Tibial artery (tissue), 4 donors: ENCODE results near the gene ACP2.

Experiments
- DNase-seq, 2 donors: peaks; one replicate each; pipeline ENCODE4 v3.0.0-alpha.2; 2019
- H3K27ac ChIP-seq, 2 donors: fragments of 200-600 bp; sonication (generic) in 1 of 2; 1 replicate in 1 of 2; 2 replicates in 1 of 2; pipeline ENCODE4 v1.5.1; 2018 to 2019; ENCODE audit warnings: mild to moderate bottlenecking in 1 of 2
- H3K27me3 ChIP-seq, 2 donors: fragments of 200-600 bp; sonication (generic) in 1 of 2; one replicate each; pipeline versions ENCODE4 v1.5.1 to v1.6.0; 2016 to 2019
- H3K36me3 ChIP-seq, 3 donors: fragments of 200-600 bp; sonication (generic) in 2 of 3; one replicate each; pipeline ENCODE4 v1.5.1; 2016 to 2019; ENCODE audit warnings: mild to moderate bottlenecking in 2 of 3
- H3K4me1 ChIP-seq, 4 donors: fragments of 200-600 bp; sonication (generic) in 2 of 4; 1 replicate in 3 of 4; 2 replicates in 1 of 4; pipeline ENCODE4 v1.5.1; 2016 to 2019
- H3K4me3 ChIP-seq, 2 donors: fragments of 200-600 bp; sonication (generic) in 1 of 2; 1 replicate in 1 of 2; 2 replicates in 1 of 2; pipeline ENCODE4 v1.5.1; 2018 to 2019; ENCODE audit warnings: mild to moderate bottlenecking in 2 of 2
- H3K9me3 ChIP-seq, 3 donors: fragments of 200-600 bp; sonication (generic) in 1 of 3; one replicate each; pipeline ENCODE4 v1.5.1; 2016 to 2019
- intact Hi-C: fragments of 100-400 bp; cut with DNase I; formaldehyde crosslinking; loops from one replicate; pipeline ENCODE4 v1.15.0; 2023; ENCODE audit warnings: low total_unique reads
- TF ChIP-seq, protein P1 (sequence below), 2 experiments: fragments of 200-600 bp in 1 of 2; fragments of 450-650 bp in 1 of 2; IDR thresholded peaks; one replicate each; pipeline ENCODE4 v1.5.1; 2017 to 2019; ENCODE audit warnings: antibody characterized with exemption in 2 of 2, mild to moderate bottlenecking in 1 of 2, moderate library complexity in 1 of 2

Gene ACP2

DNA sequence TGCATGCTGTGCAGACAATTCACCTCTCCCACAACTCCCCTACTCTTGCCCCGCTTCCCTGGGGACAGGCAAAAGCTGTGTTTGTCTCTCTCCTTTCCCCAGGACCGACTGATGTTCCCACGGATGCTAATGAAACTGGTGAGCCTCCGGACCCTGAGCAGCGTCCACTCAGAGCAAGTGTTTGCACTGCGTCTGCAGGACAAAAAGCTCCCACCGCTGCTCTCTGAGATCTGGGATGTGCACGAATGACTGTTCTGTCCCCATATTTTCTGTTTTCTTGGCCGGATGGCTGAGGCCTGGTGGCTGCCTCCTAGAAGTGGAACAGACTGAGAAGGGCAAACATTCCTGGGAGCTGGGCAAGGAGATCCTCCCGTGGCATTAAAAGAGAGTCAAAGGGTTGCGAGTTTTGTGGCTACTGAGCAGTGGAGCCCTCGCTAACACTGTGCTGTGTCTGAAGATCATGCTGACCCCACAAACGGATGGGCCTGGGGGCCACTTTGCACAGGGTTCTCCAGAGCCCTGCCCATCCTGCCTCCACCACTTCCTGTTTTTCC lies 19.9 kb upstream of the ACP2 start:
- H3K4me3 ChIP-seq, result peak overlapping the region; percentile 76 to 95
- peaks cover 0 to 36% (median 30%) of the 10 kb centered on the region in 4 donors for H3K4me1 ChIP-seq
- intact Hi-C loops, result no loop called here
- peaks cover 0 to 6% (median 0%) of the 10 kb centered on the region in 3 donors for H3K36me3 ChIP-seq
- H3K27ac ChIP-seq, result peak overlapping the region; percentile 93 to 96
- DNase-seq, result no peak
- TF ChIP-seq, protein P1, sequence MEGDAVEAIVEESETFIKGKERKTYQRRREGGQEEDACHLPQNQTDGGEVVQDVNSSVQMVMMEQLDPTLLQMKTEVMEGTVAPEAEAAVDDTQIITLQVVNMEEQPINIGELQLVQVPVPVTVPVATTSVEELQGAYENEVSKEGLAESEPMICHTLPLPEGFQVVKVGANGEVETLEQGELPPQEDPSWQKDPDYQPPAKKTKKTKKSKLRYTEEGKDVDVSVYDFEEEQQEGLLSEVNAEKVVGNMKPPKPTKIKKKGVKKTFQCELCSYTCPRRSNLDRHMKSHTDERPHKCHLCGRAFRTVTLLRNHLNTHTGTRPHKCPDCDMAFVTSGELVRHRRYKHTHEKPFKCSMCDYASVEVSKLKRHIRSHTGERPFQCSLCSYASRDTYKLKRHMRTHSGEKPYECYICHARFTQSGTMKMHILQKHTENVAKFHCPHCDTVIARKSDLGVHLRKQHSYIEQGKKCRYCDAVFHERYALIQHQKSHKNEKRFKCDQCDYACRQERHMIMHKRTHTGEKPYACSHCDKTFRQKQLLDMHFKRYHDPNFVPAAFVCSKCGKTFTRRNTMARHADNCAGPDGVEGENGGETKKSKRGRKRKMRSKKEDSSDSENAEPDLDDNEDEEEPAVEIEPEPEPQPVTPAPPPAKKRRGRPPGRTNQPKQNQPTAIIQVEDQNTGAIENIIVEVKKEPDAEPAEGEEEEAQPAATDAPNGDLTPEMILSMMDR (IDR thresholded peaks at IDR 0.05), result no peak
- no peaks in the 10 kb centered on the region for H3K9me3 ChIP-seq
- no peaks in the 10 kb centered on the region for H3K27me3 ChIP-seq

DNA sequence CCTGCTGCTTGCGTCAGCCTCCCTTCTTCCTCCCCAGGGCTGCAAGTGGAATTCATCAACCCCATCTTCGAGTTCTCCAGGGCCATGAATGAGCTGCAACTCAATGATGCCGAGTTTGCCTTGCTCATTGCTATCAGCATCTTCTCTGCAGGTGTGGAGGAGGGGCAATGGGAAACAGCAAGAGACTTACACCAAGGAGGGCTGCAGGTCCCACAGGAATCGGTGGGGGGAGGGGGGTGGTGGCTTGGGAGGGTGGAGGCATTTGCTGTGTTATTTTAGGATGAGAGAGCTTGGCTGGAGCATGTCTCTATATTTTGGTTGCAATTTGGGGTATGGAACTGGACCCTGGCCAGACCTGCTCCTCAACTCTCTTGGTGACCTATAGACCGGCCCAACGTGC lies 19.3 kb upstream of the ACP2 start:
- intact Hi-C loops, result no loop called here
- DNase-seq, result no peak

DNA sequence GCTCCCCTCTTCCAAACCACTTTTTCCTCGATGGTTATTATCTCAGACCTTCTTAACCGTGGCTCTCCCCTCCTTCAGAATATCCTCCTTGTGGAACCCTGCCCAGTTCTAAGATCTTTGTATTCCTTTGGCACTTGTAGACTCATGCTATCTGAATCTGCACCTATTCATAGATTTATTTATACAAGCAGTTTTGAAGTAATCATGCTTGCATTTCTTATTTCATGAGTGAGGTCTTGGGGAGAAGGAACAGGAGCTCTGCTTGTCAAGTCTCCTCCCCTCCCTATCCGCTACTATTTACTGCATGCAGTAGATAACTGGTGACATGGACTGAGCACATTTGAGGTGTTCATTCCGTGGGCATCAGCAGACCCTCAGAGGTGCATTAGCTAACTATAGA lies 15.9 kb upstream of the ACP2 start:
- Histone ChIP-seq H3K27ac (no peak overlapping the region), H3K4me3 (no peak overlapping the region), H3K9me3 (no peaks in the 10 kb centered on the region), H3K36me3 (peaks cover 0 to 18% (median 0%) of the 10 kb centered on the region in 3 donors), H3K4me1 (peaks cover 0 to 18% (median 12%) of the 10 kb centered on the region in 4 donors), H3K27me3 (no peaks in the 10 kb centered on the region)
- no peak for DNase-seq
- intact Hi-C loops, result no loop called here
- TF ChIP-seq, protein P1 (IDR thresholded peaks at IDR 0.05), result no peak

More for the DNA sequence above, 19.3 kb upstream of the ACP2 start:
- TF ChIP-seq, protein P1 (IDR thresholded peaks at IDR 0.05), result no peak
- Histone ChIP-seq H3K36me3 (peaks cover 0 to 6% (median 0%) of the 10 kb centered on the region in 3 donors), H3K27ac (peak overlapping the region in 1 of 2 donors; percentile 93), H3K9me3 (no peaks in the 10 kb centered on the region), H3K27me3 (no peaks in the 10 kb centered on the region), H3K4me3 (no peak overlapping the region), H3K4me1 (peaks cover 0 to 36% (median 30%) of the 10 kb centered on the region in 4 donors)

DNA sequence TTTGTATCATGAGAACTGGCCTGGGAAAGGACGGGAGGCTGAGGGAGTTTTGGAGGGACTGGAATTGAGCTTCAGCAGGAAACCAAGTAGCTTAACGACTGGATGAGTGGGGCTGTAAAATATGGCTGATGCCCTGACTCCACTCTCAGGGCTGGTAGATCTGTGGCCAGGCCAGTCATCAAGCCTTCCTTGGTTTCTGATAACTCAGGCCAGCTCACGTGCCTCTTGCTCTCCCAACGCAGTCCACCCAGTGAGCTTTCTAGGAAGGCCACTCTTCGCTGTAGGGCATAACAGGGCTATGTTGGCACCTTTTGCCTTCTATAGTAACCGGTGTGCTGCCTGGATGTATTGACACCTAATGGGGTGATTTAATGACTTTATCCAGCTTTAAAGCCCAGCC lies 15.5 kb upstream of the ACP2 start:
- Histone ChIP-seq H3K4me3 (no peak overlapping the region), H3K9me3 (no peaks in the 10 kb centered on the region), H3K27me3 (no peaks in the 10 kb centered on the region), H3K36me3 (peaks cover 0 to 18% (median 0%) of the 10 kb centered on the region in 3 donors), H3K27ac (no peak overlapping the region), H3K4me1 (peaks cover 0 to 21% (median 13%) of the 10 kb centered on the region in 4 donors)
- intact Hi-C loops, result no loop called here
- DNase-seq, result no peak
- TF ChIP-seq, protein P1 (IDR thresholded peaks at IDR 0.05), result no peak

DNA sequence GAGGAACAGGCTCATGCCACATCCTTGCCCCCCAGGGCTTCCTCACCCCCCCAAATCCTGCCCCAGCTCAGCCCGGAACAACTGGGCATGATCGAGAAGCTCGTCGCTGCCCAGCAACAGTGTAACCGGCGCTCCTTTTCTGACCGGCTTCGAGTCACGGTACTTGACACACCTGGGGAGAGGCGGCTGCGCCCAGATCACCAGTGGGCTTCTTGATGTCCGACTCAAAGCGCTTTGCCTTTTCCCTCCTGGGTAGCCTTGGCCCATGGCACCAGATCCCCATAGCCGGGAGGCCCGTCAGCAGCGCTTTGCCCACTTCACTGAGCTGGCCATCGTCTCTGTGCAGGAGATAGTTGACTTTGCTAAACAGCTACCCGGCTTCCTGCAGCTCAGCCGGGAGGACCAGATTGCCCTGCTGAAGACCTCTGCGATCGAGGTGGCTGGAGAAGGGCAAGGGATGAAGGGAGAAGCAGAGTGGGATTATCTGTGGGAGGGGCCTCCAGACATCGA lies 12.7 kb upstream of the ACP2 start:
- H3K4me1 ChIP-seq, result peaks cover 0 to 29% (median 18%) of the 10 kb centered on the region in 4 donors

More for the DNA sequence above, 12.7 kb upstream of the ACP2 start:
- TF ChIP-seq, protein P1 (IDR thresholded peaks at IDR 0.05), result no peak
- Histone ChIP-seq H3K9me3 (no peaks in the 10 kb centered on the region), H3K27me3 (no peaks in the 10 kb centered on the region), H3K36me3 (peaks cover 0 to 18% (median 0%) of the 10 kb centered on the region in 3 donors), H3K27ac (no peak overlapping the region), H3K4me3 (no peak overlapping the region)
- DNase-seq, result no peak
- intact Hi-C loops, result no loop called here
